GM19397 (cell line): ENCODE results near the gene POLR2A.
"Not testable (repeated sequence)": the region's sequence is repeated elsewhere in the genome, so short reads cannot be mapped to it uniquely, and the experiment has no call there.

ENCODE experiments used
- ATAC-seq: cut with Tn5 transposase; IDR thresholded peaks from one replicate; pipeline ENCODE4 v1.9.1; 2021; ENCODE audit warnings: mild to moderate bottlenecking, moderate library complexity; ENCODE audit not compliant: unreplicated experiment

The POLR2A gene

DNA sequence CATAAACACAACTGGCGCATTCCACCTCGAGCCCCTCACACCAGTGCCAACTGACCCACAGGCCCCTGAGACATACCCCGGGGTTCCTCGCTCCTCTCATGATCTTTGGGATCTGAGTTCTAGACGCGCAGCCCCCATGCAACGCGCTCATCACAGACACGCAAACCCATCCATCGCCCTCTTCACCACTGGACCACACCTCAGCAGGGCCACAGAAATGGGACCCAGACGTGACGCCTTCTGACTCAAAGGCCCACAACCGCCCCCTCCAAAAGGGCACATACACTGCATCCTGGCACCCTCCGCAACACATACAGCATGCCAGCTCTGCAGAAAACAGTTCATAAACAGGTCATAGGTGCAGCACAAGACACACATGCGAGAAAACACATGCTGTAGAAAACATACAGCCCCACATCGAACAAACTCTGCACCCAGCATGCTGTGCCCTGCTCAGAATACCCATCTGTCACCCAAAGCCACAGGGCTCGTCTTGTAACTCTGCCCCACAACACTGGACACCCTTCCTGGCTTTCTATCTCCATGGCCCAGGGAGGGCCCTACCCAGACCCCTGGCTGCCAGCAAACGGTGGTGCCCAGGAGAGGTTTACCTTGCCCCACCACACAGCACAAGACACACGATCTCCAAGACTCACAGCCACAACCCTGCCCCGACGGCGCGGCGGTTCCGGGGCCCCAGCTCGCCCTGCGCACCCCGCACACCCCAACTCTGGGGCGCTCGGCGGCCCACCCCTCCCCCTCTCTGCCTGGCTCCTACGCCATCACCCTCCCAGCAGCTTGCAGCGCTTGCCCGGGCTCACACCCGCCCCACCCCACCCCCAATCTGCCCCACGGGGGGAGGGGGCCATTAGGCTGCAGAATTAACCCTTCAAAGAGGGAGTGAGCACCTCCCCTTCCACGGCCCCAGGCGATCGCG, 5.6 kb upstream of the POLR2A start:
- ATAC-seq: no peak

DNA sequence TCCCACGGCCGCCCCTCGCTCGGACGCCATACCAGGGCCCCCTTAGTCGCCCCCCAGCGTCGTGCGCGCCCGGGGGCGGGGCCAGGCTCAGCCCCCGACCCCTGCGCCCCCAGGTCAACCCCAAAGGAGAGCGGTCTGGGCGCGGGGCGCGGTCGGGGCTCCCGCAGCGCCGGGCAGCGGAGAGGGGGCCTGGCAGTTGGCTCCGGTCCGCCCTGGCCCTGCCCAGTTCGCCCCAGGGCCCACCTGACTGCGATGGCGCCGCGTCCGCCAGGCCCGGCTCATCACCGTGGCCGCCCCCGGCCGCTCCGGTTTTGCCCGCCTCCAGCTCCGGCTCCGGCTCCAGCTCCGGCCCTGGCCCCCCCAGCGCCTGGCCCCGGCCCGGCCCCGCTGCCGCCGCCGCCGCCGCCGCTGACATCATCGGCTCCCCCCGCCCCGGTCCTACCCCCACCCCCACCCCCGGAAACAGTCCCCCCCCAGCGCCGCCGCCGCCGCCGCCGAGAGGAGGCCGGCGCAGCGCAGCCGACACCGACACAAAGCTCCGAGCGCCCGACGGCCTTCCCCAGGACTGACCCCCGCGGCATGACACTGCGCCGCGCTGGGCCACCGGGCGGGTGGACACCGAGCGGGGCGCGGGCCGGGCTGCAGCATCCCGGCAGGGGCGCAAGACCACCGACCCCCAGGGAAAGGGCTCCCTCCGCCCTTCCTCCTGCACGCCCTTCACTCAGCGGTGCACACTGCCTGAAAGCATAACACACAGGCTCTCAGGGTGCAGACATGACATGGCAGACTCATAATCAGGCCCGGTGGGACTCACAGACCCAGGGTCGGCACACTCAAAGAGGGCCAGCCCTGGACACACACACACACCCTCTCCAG, 4.7 kb upstream of the POLR2A start, which contains the start of gene ZBTB4:
Gene ZBTB4 (minus strand): TSS at position 419 of the 876 bp plus-strand sequence. CDS start 12,830 bp downstream, outside the sequence.
- ATAC-seq: no peak

DNA sequence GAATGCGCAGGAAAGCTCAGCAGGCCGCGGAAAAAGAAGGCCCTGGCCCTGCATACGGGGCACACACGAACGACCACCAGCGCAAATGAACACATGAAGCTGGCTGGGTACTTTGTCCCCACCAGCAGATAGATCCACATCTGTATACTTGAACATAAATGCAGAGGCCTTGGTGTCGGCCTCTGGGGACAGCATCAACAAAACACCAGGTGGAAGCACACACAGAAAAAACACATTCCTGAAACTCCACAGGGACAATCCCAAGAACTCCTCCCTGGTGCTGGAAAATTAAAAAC, 4.1 kb upstream of the POLR2A start:
- ATAC-seq: no peak

DNA sequence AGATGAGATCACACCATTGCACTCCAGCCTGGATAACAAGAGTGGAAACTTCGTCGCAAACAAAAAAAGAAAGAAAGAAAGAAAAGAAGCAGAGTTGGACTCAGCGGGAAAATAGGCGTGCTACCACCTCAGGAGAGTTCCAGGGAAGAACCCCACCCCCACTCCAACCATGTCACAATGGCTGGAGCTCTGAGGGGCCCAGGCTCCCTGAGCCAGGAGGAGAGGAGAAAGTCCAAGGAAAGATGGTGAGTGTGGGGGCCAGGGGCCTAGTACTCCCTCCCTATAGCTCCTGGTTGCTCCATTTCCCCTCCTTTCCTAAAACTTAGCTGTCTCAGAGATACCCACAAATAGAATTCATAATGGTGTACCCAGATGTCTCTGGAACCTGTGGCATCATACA, 2.9 kb upstream of the POLR2A start, which contains the start of gene SLC35G6:
Gene SLC35G6 (plus strand): TSS at position 172 of the 400 bp plus-strand sequence. CDS start 71 bp downstream, at position 243.
- ATAC-seq: not testable (repeated sequence)

DNA sequence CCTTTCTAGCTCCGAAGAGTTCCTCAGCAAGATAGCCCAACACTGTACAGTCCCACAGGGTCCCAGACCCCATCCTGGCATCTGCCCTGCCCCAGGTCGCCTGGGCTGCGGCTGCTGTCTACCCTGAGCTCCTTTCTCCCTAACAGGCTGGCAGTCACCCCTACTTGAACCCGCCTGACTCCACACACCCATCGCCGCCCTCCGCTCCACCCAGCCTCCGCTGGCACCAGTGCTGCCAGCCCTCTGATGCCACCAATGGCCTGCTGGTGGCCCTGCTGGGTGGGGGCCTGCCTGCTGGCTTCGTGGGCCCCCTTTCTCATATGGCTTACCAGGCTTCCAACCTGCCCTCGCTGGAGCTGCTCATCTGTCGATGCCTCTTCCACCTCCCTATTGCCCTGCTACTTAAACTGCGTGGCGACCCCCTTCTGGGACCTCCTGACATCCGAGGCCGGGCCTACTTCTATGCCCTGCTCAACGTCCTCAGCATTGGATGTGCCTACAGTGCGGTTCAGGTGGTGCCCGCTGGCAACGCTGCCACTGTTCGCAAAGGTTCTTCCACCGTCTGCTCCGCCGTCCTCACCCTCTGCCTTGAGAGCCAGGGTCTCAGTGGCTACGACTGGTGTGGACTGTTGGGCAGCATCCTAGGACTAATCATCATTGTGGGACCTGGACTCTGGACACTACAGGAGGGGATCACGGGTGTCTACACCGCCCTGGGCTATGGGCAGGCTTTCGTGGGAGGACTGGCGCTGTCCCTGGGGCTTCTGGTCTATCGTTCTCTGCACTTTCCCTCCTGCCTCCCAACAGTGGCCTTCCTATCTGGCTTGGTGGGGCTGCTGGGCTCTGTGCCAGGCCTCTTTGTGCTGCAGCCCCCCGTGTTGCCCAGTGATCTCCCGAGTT, 2.1 kb upstream of the POLR2A start:
- ATAC-seq: not testable (repeated sequence)

DNA sequence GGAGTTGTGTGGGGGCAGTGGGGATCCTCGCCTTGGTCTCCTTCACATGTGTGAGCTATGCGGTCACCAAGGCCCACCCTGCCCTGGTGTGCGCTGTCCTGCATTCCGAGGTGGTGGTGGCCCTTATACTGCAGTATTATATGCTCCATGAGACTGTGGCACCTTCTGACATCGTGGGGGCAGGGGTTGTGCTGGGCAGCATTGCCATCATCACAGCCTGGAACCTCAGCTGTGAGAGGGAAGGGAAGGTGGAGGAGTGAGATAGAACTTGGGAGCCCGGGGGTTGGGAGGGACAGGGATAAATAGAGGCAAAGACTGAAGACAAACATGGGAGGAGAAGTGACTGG, 1.5 kb upstream of the POLR2A start:
- ATAC-seq: not testable (repeated sequence)

DNA sequence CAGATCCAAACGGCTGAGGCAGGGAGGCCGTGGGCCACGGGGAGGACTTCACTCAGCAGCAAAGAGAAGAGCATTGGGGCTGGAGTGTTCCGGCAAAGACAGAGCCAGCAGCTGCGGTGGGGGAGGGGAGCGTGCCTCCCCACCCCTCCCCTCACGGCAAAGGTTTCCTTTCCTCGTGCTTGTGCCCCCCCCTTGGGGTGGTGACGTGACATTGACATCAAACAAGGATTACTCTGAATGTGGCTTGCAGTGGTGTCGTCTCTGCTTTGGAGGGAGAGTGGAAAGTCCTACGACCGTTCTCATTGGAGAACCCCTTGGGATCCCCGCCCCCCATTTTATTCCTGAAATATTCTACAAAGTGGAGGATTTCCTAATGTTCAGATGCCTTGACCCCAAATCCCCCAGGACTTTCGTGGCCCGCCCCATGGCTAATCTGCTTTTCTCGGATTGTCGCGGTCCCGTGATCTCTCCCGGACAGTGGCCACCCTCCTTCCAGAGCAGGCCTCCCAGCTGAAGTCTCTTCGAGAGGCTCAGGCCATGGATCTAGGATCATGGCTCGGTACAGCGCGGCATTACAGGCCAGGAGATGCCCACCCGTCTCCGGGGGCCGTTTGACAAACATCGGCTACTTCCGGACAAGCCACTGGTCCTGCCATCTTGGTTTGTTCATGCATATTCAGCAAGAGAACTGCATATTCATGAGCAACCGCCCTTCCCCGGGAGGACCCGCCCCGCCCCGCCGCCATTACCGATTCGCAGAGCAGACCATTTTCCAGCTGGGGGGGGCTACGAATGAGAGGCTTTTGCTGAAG, 705 bp upstream of the POLR2A start:
- ATAC-seq: peak; percentile 27

DNA sequence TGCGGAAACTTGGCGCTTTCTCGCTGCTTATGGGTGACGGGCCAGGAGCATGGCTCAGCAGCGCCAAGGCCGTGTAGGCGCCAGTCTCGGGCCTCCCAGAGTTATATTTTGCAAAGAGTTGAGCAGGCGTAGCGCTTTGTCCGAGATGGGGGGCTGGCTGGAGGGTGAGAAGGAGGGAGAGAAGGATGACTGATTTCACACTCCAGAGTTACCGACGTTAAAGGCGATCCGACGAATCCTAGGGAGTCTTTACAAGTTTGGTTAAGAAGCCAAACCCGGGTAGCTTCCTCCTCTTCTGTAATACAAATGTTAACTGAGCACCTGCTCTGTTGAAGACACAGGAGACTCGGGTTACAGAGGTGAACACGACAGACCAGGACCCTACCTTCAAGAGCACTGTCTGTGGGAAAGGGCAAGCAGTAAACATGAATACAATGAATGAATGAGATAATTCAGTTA, 782 bp downstream of the POLR2A start:
- no peak for ATAC-seq

DNA sequence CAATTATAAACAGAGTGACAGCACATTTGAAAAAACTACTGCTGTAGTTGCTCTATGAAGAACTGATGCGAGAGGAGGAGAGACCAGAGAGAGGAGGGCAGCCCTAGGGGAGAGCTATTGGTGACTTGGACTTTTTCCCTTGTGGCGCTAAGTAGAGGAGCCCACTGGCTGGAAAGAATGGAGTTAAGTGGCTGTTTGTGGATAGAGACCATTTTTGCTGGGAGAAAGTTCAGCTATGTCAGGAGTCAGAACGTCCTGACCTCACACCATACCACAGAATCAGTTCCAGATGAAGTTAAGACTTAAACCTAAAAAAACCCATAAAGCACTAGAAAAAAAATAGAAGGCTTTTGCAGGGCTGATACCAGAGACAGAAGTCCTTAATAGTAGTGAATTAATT, 2.0 kb downstream of the POLR2A start:
- no peak for ATAC-seq

DNA sequence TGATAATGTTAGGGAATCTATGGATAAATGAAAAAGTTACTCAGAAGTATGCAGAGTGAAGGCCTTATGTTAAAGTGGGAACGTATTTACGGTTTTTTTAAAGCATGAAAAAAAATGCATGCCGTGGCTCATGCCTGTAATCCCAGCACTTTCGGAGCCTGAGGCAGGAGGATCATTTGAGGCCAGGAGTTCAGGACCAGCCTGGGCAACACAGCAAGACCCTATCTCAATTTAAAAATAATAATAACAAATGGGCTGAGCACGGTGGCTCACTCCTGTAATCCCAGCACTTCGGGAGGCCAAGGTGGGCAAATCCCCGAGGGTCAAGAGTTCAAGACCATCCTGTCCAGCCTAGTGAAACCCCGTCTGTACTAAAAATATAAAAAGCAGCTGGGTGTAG, 6.0 kb downstream of the POLR2A start:
- no peak for ATAC-seq

DNA sequence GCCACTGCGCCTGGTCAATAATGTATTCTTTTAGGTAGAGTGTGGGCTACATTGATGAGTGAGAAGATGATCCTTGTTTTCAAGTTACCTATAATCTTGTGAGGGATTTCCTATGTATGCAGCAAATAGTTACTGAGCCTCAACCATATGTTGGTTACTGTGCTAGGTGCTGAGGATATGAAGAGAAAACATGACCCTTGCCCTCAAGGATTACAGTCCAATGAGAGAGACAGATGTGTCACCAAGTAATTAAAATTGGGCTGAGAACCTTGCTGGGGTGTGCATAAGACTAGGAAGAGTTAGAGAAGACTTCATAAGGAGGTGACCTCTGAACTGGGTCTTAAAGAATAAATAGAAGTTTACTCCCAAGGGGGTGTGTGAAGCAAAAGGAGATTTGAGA, 7.4 kb downstream of the POLR2A start:
- no peak for ATAC-seq

DNA sequence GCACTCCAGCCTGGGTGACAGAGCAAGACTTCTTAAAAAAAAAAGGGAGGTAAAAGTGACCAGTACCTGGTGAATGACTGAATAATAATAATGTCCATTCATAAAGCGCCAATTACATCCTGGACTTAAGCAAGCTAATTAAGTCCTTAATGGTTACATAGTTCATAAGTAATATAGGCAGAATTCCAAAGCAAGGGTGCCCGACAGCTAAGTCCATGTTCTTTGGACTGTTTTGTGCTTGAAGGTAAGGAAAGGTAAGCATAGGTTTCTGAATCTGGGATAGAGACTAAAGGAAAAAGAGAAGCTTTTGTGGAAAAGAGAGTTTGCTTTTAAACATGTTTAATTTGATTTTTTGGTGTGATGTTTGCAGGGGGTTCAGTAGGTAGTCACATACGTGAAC, 9.8 kb downstream of the POLR2A start:
- ATAC-seq: no peak

DNA sequence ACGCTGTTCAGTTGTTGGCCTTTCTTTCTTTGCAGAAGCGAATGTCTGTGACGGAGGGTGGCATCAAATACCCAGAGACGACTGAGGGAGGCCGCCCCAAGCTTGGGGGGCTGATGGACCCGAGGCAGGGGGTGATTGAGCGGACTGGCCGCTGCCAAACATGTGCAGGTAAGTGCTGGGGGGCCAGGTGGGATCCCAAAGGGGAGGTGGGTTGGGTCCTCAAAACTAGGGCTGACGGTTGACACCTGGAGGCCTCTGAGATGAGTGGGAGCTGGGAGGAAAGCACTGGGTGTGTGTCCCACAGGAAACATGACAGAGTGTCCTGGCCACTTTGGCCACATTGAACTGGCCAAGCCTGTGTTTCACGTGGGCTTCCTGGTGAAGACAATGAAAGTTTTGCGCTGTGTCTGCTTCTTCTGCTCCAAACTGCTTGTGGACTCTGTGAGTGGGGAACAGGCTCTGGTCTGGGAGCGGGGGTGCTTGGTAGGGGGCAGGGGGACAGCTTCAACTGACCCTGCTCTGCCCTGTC, 11.8 kb downstream of the POLR2A start:
- no peak for ATAC-seq

DNA sequence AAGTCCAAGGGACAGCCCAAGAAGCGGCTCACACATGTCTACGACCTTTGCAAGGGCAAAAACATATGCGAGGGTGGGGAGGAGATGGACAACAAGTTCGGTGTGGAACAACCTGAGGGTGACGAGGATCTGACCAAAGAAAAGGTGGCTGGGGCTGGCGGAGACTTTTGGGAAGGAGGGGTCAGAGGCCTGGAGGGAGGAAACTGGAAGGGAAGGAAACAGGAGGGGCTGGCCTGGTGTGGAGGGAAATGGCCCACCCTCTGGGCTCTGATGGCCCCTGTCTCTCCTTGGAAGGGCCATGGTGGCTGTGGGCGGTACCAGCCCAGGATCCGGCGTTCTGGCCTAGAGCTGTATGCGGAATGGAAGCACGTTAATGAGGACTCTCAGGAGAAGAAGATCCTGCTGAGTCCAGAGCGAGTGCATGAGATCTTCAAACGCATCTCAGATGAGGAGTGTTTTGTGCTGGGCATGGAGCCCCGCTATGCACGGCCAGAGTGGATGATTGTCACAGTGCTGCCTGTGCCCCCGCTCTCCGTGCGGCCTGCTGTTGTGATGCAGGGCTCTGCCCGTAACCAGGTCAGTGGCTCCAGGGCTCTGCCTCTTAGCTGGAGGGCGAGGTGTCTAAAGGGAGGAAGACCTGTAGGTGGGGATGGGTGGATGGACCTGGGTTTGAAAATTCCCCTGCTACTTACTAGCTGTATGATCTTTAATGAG, 12.5 kb downstream of the POLR2A start:
- ATAC-seq: no peak

DNA sequence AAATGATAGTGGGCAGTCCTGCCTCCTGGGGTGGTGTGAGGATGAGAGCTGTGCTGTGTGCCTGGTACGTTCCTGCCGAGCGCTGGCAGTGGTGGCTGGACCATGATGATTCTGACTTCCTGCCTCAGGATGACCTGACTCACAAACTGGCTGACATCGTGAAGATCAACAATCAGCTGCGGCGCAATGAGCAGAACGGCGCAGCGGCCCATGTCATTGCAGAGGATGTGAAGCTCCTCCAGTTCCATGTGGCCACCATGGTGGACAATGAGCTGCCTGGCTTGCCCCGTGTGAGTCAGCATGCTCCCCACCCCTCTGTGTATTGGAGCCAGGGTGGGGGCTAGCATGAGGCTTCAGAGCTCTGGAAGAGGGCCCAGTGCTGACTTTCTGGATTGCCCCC, 13.1 kb downstream of the POLR2A start:
- no peak for ATAC-seq

DNA sequence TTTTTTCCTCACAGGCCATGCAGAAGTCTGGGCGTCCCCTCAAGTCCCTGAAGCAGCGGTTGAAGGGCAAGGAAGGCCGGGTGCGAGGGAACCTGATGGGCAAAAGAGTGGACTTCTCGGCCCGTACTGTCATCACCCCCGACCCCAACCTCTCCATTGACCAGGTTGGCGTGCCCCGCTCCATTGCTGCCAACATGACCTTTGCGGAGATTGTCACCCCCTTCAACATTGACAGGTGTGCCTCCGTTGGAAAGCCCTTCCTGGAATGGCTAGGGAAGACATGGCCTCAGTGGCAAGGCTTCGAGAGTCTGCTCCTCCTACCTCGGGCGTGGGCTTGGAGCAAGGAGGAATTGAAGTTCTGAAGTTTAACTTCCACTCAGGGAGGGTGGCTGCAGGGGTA, 13.5 kb downstream of the POLR2A start:
- no peak for ATAC-seq

DNA sequence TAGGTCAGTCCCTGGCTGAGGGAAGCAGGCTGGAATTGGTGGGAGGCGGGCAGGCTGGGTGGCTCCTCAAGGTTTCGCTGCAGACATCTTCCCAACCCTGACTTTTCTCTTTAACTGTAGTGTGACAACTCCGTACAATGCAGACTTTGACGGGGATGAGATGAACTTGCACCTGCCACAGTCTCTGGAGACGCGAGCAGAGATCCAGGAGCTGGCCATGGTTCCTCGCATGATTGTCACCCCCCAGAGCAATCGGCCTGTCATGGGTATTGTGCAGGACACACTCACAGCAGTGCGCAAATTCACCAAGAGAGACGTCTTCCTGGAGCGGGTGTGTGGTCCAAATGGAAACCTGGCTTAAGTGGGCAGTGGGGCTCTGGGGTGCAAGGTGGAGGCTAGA, 15.0 kb downstream of the POLR2A start:
- no peak for ATAC-seq

DNA sequence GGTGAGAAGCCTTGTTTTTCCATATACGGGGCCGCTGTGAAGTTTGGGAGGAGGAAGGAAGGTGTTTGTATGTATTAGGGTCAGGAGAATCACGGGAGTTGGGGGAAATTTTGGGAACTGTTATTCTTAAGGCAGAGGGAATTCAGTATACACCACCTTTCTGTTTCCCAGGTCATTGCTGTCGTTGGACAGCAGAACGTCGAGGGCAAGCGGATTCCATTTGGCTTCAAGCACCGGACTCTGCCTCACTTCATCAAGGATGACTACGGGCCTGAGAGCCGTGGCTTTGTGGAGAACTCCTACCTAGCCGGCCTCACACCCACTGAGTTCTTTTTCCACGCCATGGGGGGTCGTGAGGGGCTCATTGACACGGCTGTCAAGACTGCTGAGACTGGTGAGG, 17.6 kb downstream of the POLR2A start:
- ATAC-seq: no peak
